Subcutaneous abdominal adipose tissue (tissue), 5 donors: Measurements from ENCODE around the gene EPS8L2.

Experiments
- H3K27ac ChIP-seq: one replicate; pipeline ENCODE4 v1.7.0; 2013; ENCODE audit warnings: low read depth, mild to moderate bottlenecking, inconsistent platforms, low read length, moderate library complexity
- H3K27me3 ChIP-seq, 5 donors: one replicate each; pipeline ENCODE4 v1.7.0; 2013; ENCODE audit warnings: low read length in 5 of 5, inconsistent platforms in 1 of 5; ENCODE audit not compliant: control insufficient read depth in 5 of 5, insufficient read depth in 4 of 5
- H3K36me3 ChIP-seq, 5 donors: one replicate each; pipeline ENCODE4 v1.7.0; 2013; ENCODE audit warnings: low read length in 5 of 5; ENCODE audit not compliant: control insufficient read depth in 5 of 5, insufficient read depth in 5 of 5
- H3K4me1 ChIP-seq, 5 donors: one replicate each; pipeline ENCODE4 v1.7.0; 2013; ENCODE audit warnings: low read length in 5 of 5, mild to moderate bottlenecking in 3 of 5, moderate library complexity in 1 of 5; ENCODE audit not compliant: control insufficient read depth in 5 of 5, insufficient read depth in 5 of 5
- H3K4me3 ChIP-seq, 5 donors: one replicate each; pipeline ENCODE4 v1.7.0; 2013; ENCODE audit warnings: low read length in 5 of 5, low read depth in 1 of 5
- H3K9ac ChIP-seq, 5 donors: one replicate each; pipeline ENCODE4 v1.7.0; 2013; ENCODE audit warnings: low read length in 5 of 5, mild to moderate bottlenecking in 4 of 5, moderate library complexity in 3 of 5
- H3K9me3 ChIP-seq, 5 donors: one replicate each; pipeline ENCODE4 v1.7.0; 2013; ENCODE audit warnings: low read length in 5 of 5; ENCODE audit not compliant: control insufficient read depth in 5 of 5
- donor health status: healthy.
- donor health status: healthy.
- donor health status: healthy.
- donor health status: healthy.
- donor health status: healthy.

Gene EPS8L2

GRCh38 chr11:702462-703461 is 3.3 kb upstream of the EPS8L2 start:
- H3K4me1 ChIP-seq: peaks cover 0 to 48% (median 39%) of the 10 kb centered on the region in 5 donors
- no peak overlapping the region for H3K27ac ChIP-seq
- H3K4me3 ChIP-seq: no peak overlapping the region
- no peaks in the 10 kb centered on the region for H3K9me3 ChIP-seq
- H3K27me3 ChIP-seq: peaks cover 12 to 20% (median 19%) of the 10 kb centered on the region in 5 donors
- peak overlapping the region in 3 of 5 donors; percentile 45 to 48 (median 47) for H3K9ac ChIP-seq
- H3K36me3 ChIP-seq: peaks cover 0 to 37% (median 24%) of the 10 kb centered on the region in 5 donors

DNA sequence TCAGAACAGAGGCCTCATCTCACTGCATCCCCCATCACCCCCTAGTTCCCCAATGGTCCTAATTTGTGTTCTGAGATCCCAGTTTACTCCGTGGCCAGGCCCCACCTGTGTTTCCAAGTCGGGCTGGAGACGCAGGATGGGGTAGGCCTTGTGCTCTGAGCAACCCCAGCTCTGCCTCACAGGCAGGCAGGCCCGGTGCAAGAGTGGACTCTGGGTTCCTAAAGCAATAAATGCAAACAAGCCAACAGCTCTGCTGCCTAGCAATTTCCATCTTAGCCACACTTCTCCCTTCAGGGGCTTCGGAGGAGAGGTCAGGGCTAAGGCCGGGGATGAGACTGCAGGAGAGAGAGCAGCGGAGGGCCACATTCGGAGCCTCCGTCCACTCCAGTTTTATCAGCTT is 2.5 kb upstream of the EPS8L2 start:
- H3K9ac ChIP-seq: peak overlapping the region in 2 of 5 donors; percentile 45 to 48
- peaks cover 0 to 37% (median 24%) of the 10 kb centered on the region in 5 donors for H3K36me3 ChIP-seq
- no peaks in the 10 kb centered on the region for H3K9me3 ChIP-seq
- H3K4me3 ChIP-seq: no peak overlapping the region
- H3K27ac ChIP-seq: no peak overlapping the region
- peaks cover 0 to 40% (median 32%) of the 10 kb centered on the region in 5 donors for H3K4me1 ChIP-seq
- H3K27me3 ChIP-seq: peaks cover 18 to 28% (median 25%) of the 10 kb centered on the region in 5 donors

DNA sequence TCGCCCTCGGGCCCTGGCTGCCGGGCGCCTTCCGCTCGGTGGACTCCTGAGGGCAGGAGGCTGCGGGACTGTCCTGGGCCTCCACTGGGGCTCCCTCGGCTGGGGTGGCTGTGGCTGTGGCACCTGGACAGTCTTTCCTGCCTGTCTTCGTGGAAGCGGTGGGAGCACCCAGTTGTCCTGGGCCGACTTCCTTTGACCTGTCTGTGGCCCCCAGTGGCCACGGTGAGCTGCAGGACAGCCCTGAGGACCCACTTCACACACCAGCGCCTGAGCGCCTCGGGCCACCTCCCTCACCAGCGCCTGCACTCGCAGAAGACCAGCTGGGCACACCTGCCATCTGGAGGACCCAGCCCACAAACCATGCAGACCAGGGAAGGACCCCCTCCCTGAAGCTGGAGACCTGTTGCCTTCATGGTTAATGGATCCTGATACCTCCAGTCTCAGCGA is 1.8 kb upstream of the EPS8L2 start:
- peaks cover 18 to 30% (median 27%) of the 10 kb centered on the region in 5 donors for H3K27me3 ChIP-seq
- no peak overlapping the region for H3K27ac ChIP-seq
- no peaks in the 10 kb centered on the region for H3K9me3 ChIP-seq
- no peak overlapping the region for H3K4me3 ChIP-seq
- H3K36me3 ChIP-seq: peaks cover 0 to 31% (median 24%) of the 10 kb centered on the region in 5 donors
- peaks cover 0 to 40% (median 30%) of the 10 kb centered on the region in 5 donors for H3K4me1 ChIP-seq
- no peak overlapping the region for H3K9ac ChIP-seq

DNA sequence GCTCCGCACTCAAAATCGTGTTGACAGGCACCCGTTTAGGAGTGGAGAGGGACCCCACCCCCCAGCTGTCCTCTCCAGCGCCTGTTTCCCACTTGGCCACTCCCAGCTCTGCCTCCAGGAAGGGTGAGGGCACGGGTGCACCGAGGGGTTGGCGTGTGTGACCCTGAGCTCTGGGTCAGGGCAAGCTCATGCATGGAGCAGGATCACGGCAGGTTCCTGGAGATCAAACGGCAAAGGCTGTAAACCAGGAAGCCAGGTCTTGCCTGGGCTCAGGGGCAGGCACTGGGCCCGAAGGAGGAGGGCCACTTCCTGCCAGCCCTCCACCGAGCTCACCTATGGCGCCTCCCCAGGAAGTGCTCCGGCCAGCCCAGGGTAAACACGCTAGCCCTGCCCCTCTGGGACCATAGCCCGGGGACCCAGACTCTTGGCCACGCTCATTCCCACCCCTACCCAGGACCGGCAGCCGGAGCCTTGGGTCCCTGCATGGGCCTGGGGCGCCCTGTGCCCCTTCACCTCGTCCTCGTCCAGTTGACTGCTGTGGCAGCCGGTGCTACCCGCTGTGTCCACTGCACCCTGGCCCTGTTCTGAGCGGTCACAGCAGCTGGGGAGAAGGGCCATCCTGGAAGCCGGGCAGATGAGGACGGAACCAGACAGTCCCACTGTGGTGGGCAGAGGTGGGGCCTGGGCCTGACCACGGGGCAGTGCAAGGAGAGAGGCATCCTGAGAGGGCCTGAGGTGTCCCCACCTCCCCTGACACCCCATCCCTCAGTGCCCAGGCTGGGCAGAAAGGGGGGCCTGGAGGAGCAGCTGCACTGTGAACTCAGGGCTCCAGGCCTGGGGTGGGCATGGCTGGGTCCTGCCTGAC is 1.0 kb upstream of the EPS8L2 start:
- no peaks in the 10 kb centered on the region for H3K9me3 ChIP-seq
- peaks cover 19 to 38% (median 34%) of the 10 kb centered on the region in 5 donors for H3K27me3 ChIP-seq
- H3K36me3 ChIP-seq: peaks cover 0 to 26% (median 20%) of the 10 kb centered on the region in 5 donors
- peaks cover 0 to 40% (median 32%) of the 10 kb centered on the region in 5 donors for H3K4me1 ChIP-seq
- peak overlapping the region in 2 of 5 donors; percentile 14 to 66 for H3K9ac ChIP-seq
- peak overlapping the region; percentile 54 for H3K27ac ChIP-seq
- H3K4me3 ChIP-seq: peak overlapping the region in 1 of 5 donors; percentile 48

DNA sequence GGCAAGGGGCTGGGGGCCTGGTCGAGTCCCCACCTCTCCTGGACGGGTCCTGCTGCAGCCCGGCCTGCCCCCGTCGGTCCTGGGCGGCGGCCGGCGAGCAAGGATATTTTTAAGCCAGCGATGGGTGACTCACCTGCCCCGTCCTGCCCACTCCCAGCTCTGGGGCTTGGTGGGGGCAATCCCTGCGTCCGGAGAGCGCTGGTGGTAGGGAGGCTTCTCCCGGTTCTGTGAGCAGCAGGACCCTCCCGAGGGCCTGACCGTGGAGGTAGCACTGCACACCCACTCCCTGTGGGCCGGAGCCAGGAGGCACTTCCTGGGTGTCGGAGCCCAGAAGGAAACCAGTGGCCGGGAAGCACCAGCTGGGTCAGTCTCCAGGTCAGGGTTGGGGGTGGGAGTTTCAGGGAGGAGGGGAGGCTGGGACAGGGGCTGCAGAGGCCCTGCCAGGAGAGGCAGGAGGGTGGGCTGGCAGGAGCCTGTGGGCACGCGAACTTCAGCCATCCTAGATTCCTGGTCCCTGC is 467 bp downstream of the EPS8L2 start:
- Histone ChIP-seq H3K9me3 (no peaks in the 10 kb centered on the region), H3K27me3 (peaks cover 23 to 43% (median 40%) of the 10 kb centered on the region in 5 donors), H3K36me3 (peaks cover 0 to 17% (median 15%) of the 10 kb centered on the region in 5 donors), H3K4me3 (peak overlapping the region in 4 of 5 donors; percentile 53 to 67 (median 62)), H3K27ac (peak overlapping the region; percentile 41), H3K9ac (peak overlapping the region in 3 of 5 donors; percentile 39 to 62 (median 58)), H3K4me1 (peaks cover 0 to 50% (median 39%) of the 10 kb centered on the region in 5 donors)

- Histone ChIP-seq H3K4me1 (peaks cover 0 to 49% (median 39%) of the 10 kb centered on the region in 5 donors), H3K9ac (peak overlapping the region in 3 of 5 donors; percentile 39 to 62 (median 58)), H3K4me3 (peak overlapping the region in 4 of 5 donors; percentile 53 to 67 (median 62)), H3K9me3 (no peaks in the 10 kb centered on the region), H3K36me3 (peaks cover 0 to 12% (median 9%) of the 10 kb centered on the region in 5 donors), H3K27me3 (peaks cover 23 to 43% (median 40%) of the 10 kb centered on the region in 5 donors), H3K27ac (peak overlapping the region; percentile 41)
Observed at GRCh38 chr11:706957-707816, 1.2 kb downstream of the EPS8L2 start.

- H3K4me3 ChIP-seq: no peak overlapping the region
- peak overlapping the region; percentile 41 for H3K27ac ChIP-seq
- H3K27me3 ChIP-seq: peaks cover 23 to 43% (median 40%) of the 10 kb centered on the region in 5 donors
Observed at GRCh38 chr11:707817-708420, 1.9 kb downstream of the EPS8L2 start.

GRCh38 chr11:708511-708910 is 2.5 kb downstream of the EPS8L2 start:
- peaks cover 0 to 45% (median 31%) of the 10 kb centered on the region in 5 donors for H3K4me1 ChIP-seq
- H3K9me3 ChIP-seq: no peaks in the 10 kb centered on the region
- peaks cover 0 to 7% (median 6%) of the 10 kb centered on the region in 5 donors for H3K36me3 ChIP-seq
- H3K9ac ChIP-seq: no peak overlapping the region
- peaks cover 23 to 43% (median 40%) of the 10 kb centered on the region in 5 donors for H3K27me3 ChIP-seq
- no peak overlapping the region for H3K4me3 ChIP-seq
- H3K27ac ChIP-seq: no peak overlapping the region

More at GRCh38 chr11:707817-708420, 1.9 kb downstream of the EPS8L2 start:
- H3K9me3 ChIP-seq: no peaks in the 10 kb centered on the region
- no peak overlapping the region for H3K9ac ChIP-seq
- peaks cover 0 to 11% (median 8%) of the 10 kb centered on the region in 5 donors for H3K36me3 ChIP-seq
- H3K4me1 ChIP-seq: peaks cover 0 to 46% (median 35%) of the 10 kb centered on the region in 5 donors
